Natural killer cell (primary cell): ENCODE measurements around the gene DOP1A. TPM values are rescaled to one million over a fixed set of nuclear protein-coding genes. Genes with fewer than 3 reads are reported as not detected.

Experiments
- ATAC-seq, 3 donors: fragments of 150-1000 bp in 2 of 3; fragments of 200-7000 bp in 1 of 3; cut with Tn5 transposase; 1 replicate in 1 of 3; 2 replicates in 2 of 3; pipeline ENCODE4 v1.10.0; 2021; ENCODE audit warnings: mild to moderate bottlenecking in 2 of 3, moderate library complexity in 2 of 3
- DNase-seq, 2 donors: peaks; one replicate each; pipeline versions ENCODE4 v3.0.0 to v3.0.0-alpha.2; 2013 to 2021; ENCODE audit warnings: mixed read lengths in 1 of 2
- H3K27ac ChIP-seq: one replicate; pipeline ENCODE4 v1.5.1; 2013; ENCODE audit warnings: mild to moderate bottlenecking, low read length
- H3K27me3 ChIP-seq: one replicate; pipeline ENCODE4 v1.6.1; 2013; ENCODE audit warnings: low read length; ENCODE audit not compliant: control insufficient read depth, insufficient read depth
- H3K36me3 ChIP-seq: one replicate; pipeline ENCODE4 v1.6.1; 2013; ENCODE audit warnings: low read length; ENCODE audit not compliant: control insufficient read depth, insufficient read depth
- H3K4me1 ChIP-seq: one replicate; pipeline ENCODE4 v1.6.1; 2013; ENCODE audit warnings: low read length; ENCODE audit not compliant: control insufficient read depth, insufficient read depth
- H3K4me3 ChIP-seq: one replicate; pipeline ENCODE4 v1.5.1; 2013; ENCODE audit warnings: low read length
- H3K9me3 ChIP-seq: one replicate; pipeline ENCODE4 v1.6.1; 2013; ENCODE audit warnings: low read length; ENCODE audit not compliant: control insufficient read depth, insufficient read depth
- H3K27ac Mint-ChIP-seq, 2 donors: one replicate each; pipeline ENCODE4 v1.8.0; 2022; ENCODE audit warnings: mild to moderate bottlenecking in 2 of 2, mixed read lengths in 2 of 2, moderate library complexity in 1 of 2
- H3K27me3 Mint-ChIP-seq, 2 donors: one replicate each; pipeline ENCODE4 v1.8.0; 2022; ENCODE audit warnings: low read depth in 2 of 2, mixed read lengths in 2 of 2
- H3K36me3 Mint-ChIP-seq: one replicate; pipeline ENCODE4 v1.8.0; 2022; ENCODE audit warnings: mixed read lengths
- H3K4me1 Mint-ChIP-seq, 2 donors: one replicate each; pipeline ENCODE4 v1.8.0; 2022; ENCODE audit warnings: mixed read lengths in 2 of 2
- H3K4me3 Mint-ChIP-seq: one replicate; pipeline ENCODE4 v1.8.0; 2022; ENCODE audit warnings: mild to moderate bottlenecking, moderate library complexity, mixed read lengths
- H3K9me3 Mint-ChIP-seq, 2 donors: one replicate each; pipeline ENCODE4 v1.8.0; 2022; ENCODE audit warnings: mixed read lengths in 2 of 2
- CTCF ChIP-seq: fragments of 200-600 bp; IDR thresholded peaks from one replicate; pipeline ENCODE4 v1.8.0; 2022; ENCODE audit warnings: antibody characterized with exemption
- WGBS: methylation state at CpG from one replicate; pipeline ENCODE4 v1.1.7; 2013; ENCODE audit warnings: missing lambda C conversion rate; ENCODE audit not compliant: insufficient coverage; 5-methylcytosine and 5-hydroxymethylcytosine counted together
- intact Hi-C: fragments of 100-400 bp; cut with micrococcal nuclease; formaldehyde crosslinking; loops from one replicate; pipeline ENCODE4 v1.14.2; 2022
- total RNA-seq, 4 donors: library from RNA; stranded (reverse); fragments of 120-200 nt in 1 of 4; gene quantifications; one replicate each; pipeline versions ENCODE4 v1.2.3 to v1.2.4, GENCODE V29; 2013 to 2022

The DOP1A gene
- total RNA-seq, 3 donors from 2014 or later (not counting 1 experiment from before 2014, with no cell fraction given): 23.5 to 36.7 (median 30.1) TPM

- H3K27ac ChIP-seq: no peak overlapping the region
- H3K4me3 ChIP-seq: no peak overlapping the region
- TF ChIP-seq CTCF: no peak
- Mint-ChIP-seq H3K9me3 (no peaks in the 10 kb centered on the region), H3K27me3 (no peaks in the 10 kb centered on the region), H3K27ac (no peak overlapping the region), H3K4me3 (no peak overlapping the region), H3K36me3 (peaks cover 17% of the 10 kb centered on the region), H3K4me1 (no peaks in the 10 kb centered on the region)
- intact Hi-C loops: no loop called here
- DNase-seq (no peak), ATAC-seq (no peak)
- H3K27me3 ChIP-seq: no peaks in the 10 kb centered on the region
- H3K36me3 ChIP-seq: peaks cover 64% of the 10 kb centered on the region
- no peaks in the 10 kb centered on the region for H3K4me1 ChIP-seq
- no peaks in the 10 kb centered on the region for H3K9me3 ChIP-seq
- WGBS: 100% methylated on average over 3 of the region's 4 CpGs
Observed at GRCh38 chr6:83153883-83154521, 86.5 kb downstream of the DOP1A start.

- no peak overlapping the region for H3K4me3 ChIP-seq
- H3K4me3 Mint-ChIP-seq: no peak overlapping the region
- H3K27me3 Mint-ChIP-seq: no peaks in the 10 kb centered on the region
- H3K27ac ChIP-seq: no peak overlapping the region
- peak overlapping the region in 1 of 2 donors; percentile 29 for H3K27ac Mint-ChIP-seq
- H3K36me3 ChIP-seq: peaks cover 77% of the 10 kb centered on the region
- H3K9me3 ChIP-seq: no peaks in the 10 kb centered on the region
- H3K4me1 Mint-ChIP-seq: no peaks in the 10 kb centered on the region
- DNase-seq (no peak), ATAC-seq (no peak)
- WGBS: 100% methylated on average over 2 of the region's 2 CpGs
- no peaks in the 10 kb centered on the region for H3K9me3 Mint-ChIP-seq
- TF ChIP-seq CTCF: no peak
- H3K36me3 Mint-ChIP-seq: peaks cover 25% of the 10 kb centered on the region
- no peaks in the 10 kb centered on the region for H3K27me3 ChIP-seq
- intact Hi-C loops: no loop called here
- no peaks in the 10 kb centered on the region for H3K4me1 ChIP-seq
Observed at GRCh38 chr6:83155794-83156193, 88.3 kb downstream of the DOP1A start.

GRCh38 chr6:83160167-83160566 lies 92.7 kb downstream of the DOP1A start:
- 93% methylated on average over 1 of the region's 1 CpG for WGBS
- Histone ChIP-seq H3K27me3 (no peaks in the 10 kb centered on the region), H3K36me3 (peaks cover 77% of the 10 kb centered on the region), H3K9me3 (no peaks in the 10 kb centered on the region), H3K4me3 (no peak overlapping the region), H3K4me1 (no peaks in the 10 kb centered on the region), H3K27ac (no peak overlapping the region)
- intact Hi-C loops: no loop called here
- ATAC-seq: no peak
- no peak for DNase-seq
- Mint-ChIP-seq H3K27me3 (no peaks in the 10 kb centered on the region), H3K4me1 (no peaks in the 10 kb centered on the region), H3K27ac (no peak overlapping the region), H3K36me3 (peaks cover 35% of the 10 kb centered on the region), H3K9me3 (no peaks in the 10 kb centered on the region), H3K4me3 (no peak overlapping the region)
- TF ChIP-seq CTCF: no peak

GRCh38 chr6:83167726-83168278 lies 100.3 kb downstream of the DOP1A start:
- H3K9me3 ChIP-seq: no peaks in the 10 kb centered on the region
- WGBS: 98% methylated on average over 4 of the region's 5 CpGs
- no peak overlapping the region for H3K27ac ChIP-seq
- H3K4me1 ChIP-seq: no peaks in the 10 kb centered on the region
- TF ChIP-seq CTCF: no peak
- no peaks in the 10 kb centered on the region for H3K4me1 Mint-ChIP-seq
- H3K4me3 Mint-ChIP-seq: no peak overlapping the region
- no peaks in the 10 kb centered on the region for H3K27me3 ChIP-seq
- H3K36me3 ChIP-seq: peaks cover 87% of the 10 kb centered on the region
- intact Hi-C loops: no loop called here
- no peak overlapping the region for H3K4me3 ChIP-seq
- no peaks in the 10 kb centered on the region for H3K9me3 Mint-ChIP-seq
- no peak overlapping the region for H3K27ac Mint-ChIP-seq
- H3K27me3 Mint-ChIP-seq: no peaks in the 10 kb centered on the region
- peaks cover 40% of the 10 kb centered on the region for H3K36me3 Mint-ChIP-seq
- DNase-seq: no peak
- ATAC-seq: no peak
